ENCODE measurements around the gene FST. TPM values are rescaled to one million over a fixed set of nuclear protein-coding genes. Genes with fewer than 3 reads are reported as not detected.

The FST gene
- total RNA-seq, 1 donor from 2014 or later: 6.6 TPM

DNA sequence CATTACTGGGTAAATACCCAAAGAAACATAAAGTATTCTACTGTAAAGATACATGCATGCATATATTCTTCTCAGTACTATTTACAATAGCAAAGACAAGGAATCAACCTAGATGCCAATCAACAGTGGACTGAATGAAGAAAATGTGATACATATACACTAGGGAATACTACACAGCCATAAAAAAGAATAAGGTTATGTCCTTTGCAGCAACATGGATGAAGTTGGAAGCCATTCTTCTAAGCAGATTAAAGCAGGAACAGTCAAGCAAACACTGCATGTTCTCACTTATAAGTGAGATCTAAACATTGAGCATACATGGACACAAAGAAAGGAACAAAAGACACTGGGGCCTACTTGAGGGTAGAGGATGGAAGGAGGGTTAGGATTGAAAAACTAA, 40.4 kb downstream of the FST start:
- no peak for DNase-seq (ENCODE audit: low spot score)

Other genes starting within 250 kb of the FST start
- 79.0 TPM for gene NDUFS4, start 80.0 kb downstream of the FST start, total RNA-seq